ENCODE results near the gene RFX4.

Gene RFX4

GRCh38 chr12:106646472-106646871, 63.7 kb downstream of the RFX4 start:
- no peak for DNase-seq (ENCODE audit: low spot score)

GRCh38 chr12:106647793-106648514, 65.2 kb downstream of the RFX4 start:
- no peak for DNase-seq (ENCODE audit: low spot score)

GRCh38 chr12:106648736-106649135, 65.9 kb downstream of the RFX4 start:
- peak; percentile 60 for DNase-seq (ENCODE audit: low spot score)

- DNase-seq (ENCODE audit: low spot score): no peak
Measured at GRCh38 chr12:106651552-106651951, 68.7 kb downstream of the RFX4 start.

- DNase-seq (ENCODE audit: low spot score): no peak
Measured at GRCh38 chr12:106652510-106653015, 69.8 kb downstream of the RFX4 start.

- DNase-seq (ENCODE audit: low spot score): no peak
Measured at GRCh38 chr12:106655577-106655976, 72.8 kb downstream of the RFX4 start.

- no peak for DNase-seq (ENCODE audit: low spot score)
Measured at GRCh38 chr12:106657488-106657887, 74.7 kb downstream of the RFX4 start.

- DNase-seq (ENCODE audit: low spot score): no peak
Measured at GRCh38 chr12:106663385-106663784, 80.6 kb downstream of the RFX4 start.

- no peak for DNase-seq (ENCODE audit: low spot score)
Measured at GRCh38 chr12:106669216-106669615, 86.4 kb downstream of the RFX4 start.

- DNase-seq (ENCODE audit: low spot score): no peak
Measured at GRCh38 chr12:106670131-106670530, 87.3 kb downstream of the RFX4 start.

GRCh38 chr12:106671840-106672239, 89.0 kb downstream of the RFX4 start:
- DNase-seq (ENCODE audit: low spot score): no peak

- no peak for DNase-seq (ENCODE audit: low spot score)
Measured at GRCh38 chr12:106672314-106673025, 89.7 kb downstream of the RFX4 start.

- no peak for DNase-seq (ENCODE audit: low spot score)
Measured at GRCh38 chr12:106673141-106673540, 90.3 kb downstream of the RFX4 start.

- DNase-seq (ENCODE audit: low spot score): no peak
Measured at GRCh38 chr12:106675651-106676435, 93.0 kb downstream of the RFX4 start.

GRCh38 chr12:106679574-106679973, 96.8 kb downstream of the RFX4 start:
- no peak for DNase-seq (ENCODE audit: low spot score)

GRCh38 chr12:106680280-106680679, 97.5 kb downstream of the RFX4 start:
- DNase-seq (ENCODE audit: low spot score): no peak

- no peak for DNase-seq (ENCODE audit: low spot score)
Measured at GRCh38 chr12:106681210-106681609, 98.4 kb downstream of the RFX4 start.

GRCh38 chr12:106682594-106683234, 99.9 kb downstream of the RFX4 start:
- no peak for DNase-seq (ENCODE audit: low spot score)

- no peak for DNase-seq (ENCODE audit: low spot score)
Measured at GRCh38 chr12:106684497-106684896, 101.7 kb downstream of the RFX4 start.

- DNase-seq (ENCODE audit: low spot score): no peak
Measured at GRCh38 chr12:106685381-106685780, 102.6 kb downstream of the RFX4 start.

- DNase-seq (ENCODE audit: low spot score): no peak
Measured at GRCh38 chr12:106687672-106688071, 104.9 kb downstream of the RFX4 start.
